IPS-11a (cell line): ENCODE results near the gene SF3B5.
A peak's percentile ranks its signal among the peaks of the same experiment; 100 is the strongest.
"Not testable (repeated sequence)": the region's sequence is repeated elsewhere in the genome, so short reads cannot be mapped to it uniquely, and the experiment has no call there.

Source experiments
- H3K4me3 ChIP-seq: one replicate; pipeline ENCODE4 v1.5.1; 2013; ENCODE audit warnings: low read depth, low read length, control low read depth

SF3B5 gene

DNA sequence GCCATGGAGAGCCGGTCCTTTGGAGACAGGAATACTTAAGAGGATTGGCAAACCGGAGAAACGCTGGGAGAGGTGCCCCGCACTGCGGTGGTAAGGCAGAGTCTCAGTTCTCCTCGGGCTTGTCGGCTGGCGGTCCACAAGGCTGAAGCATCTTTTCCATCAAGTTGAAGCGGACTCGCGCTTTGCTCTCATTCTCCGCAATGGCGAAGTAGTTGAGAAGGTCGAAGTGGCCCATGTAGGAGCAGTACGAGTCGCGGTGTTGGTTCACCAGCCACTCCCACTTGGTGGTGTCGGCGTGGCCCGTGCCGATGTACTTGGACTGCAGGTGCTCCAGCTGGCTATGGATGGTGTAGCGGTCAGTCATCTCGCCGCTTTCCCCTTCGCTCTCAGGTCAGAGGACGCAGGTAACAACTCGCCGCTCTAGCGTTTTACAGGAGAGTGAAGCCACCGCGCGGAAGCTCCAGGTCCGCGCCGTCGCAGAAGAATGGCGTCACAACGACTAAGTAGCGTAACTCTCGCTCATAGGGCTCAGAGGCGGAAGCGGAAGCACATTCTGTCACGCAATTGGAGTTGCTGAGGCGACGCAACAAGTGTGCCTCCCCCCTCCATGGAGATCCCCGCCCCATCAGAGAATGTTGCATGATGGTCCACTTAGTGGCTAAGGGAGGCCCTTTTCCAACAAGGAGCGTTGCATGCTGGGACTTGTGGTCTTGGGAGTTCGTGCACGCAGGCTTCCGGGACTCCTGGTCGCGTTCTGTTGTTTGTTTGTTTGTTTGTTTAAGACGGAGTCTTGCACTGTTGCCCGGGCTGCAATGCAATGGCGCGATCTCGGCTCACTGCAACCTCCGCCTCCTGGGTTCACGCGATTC is at the start of gene SF3B5:
TSS of gene SF3B5 (minus strand) at position 440 of the 869 bp plus-strand sequence. CDS start at position 364, 76 bp downstream.
- peak within 1 kb of the TSS; percentile 99 for H3K4me3 ChIP-seq

DNA sequence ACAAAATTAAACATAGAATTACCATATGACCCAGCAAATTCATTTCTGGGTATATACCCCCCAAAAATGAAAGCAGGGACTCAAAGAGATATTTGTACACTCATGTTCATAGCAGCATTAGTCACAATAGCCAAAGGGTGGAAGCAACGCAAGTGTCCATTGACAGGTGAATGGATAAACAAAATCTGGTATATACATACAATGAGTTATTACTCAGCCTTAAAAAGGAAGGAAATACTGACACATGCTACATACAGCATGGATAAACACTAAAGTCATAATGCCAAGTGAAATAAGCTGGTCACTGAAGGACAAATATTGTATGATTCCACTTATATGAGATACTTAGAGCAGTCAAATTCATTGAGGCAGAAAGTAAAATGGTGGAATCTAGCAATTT is 49.6 kb upstream of the SF3B5 start:
- H3K4me3 ChIP-seq: no peak overlapping the region

DNA sequence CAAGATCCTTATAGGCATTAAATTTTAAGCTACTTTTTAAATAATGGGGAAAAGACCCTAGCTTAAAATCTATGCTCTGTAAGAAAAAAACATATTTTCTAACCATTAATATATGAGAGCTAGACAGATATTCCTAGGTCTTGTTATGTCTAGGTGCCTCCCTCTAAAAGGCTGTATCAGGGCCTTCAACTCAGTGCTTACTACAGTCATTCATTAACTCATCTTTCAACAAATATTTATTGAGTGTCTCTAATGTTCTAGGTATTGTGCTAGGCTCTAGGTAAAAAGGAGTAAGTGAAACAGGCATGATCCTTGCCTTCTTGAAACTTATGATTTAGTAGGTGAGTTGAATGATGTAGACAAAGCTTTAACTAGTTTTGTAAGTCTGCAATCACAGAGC is 48.5 kb upstream of the SF3B5 start:
- H3K4me3 ChIP-seq: no peak overlapping the region

DNA sequence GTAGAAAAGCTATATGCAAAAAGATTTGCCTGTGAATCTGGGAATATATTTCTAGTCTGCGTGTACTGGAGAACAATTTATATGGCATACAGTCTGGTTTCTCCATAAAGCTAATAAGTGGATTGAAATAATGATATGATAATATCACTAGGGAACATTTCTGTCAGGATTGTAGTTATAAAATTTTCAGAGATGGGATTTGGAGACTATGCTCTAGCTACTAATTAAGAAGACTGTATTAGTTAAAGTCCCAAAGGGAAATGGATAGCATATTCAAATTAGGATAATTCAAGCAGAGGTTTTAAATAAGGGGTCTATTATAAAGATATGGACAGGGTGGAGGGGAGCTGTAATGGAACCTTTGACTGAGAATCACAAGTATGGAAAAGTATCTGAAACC is 47.7 kb upstream of the SF3B5 start:
- no peak overlapping the region for H3K4me3 ChIP-seq

DNA sequence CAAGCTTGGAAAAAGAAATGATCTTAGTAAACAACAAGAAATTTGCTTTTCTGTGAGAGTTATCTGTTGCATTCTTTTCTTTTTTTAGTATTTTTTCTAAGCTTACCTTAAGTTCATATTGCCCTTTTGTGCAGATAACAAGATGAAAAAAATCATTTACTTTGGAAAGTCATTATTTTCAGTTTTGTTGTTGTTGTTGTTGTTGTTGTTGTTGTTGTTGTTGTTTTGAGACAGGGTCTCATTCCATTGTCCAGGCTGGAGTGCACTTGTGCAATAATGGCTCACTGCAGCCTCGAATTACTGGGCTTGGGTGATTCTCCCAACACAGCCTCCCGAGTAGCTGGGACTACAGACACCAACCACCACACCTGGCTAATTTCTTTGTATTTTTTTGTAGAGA is 46.1 kb upstream of the SF3B5 start:
- no peak overlapping the region for H3K4me3 ChIP-seq

DNA sequence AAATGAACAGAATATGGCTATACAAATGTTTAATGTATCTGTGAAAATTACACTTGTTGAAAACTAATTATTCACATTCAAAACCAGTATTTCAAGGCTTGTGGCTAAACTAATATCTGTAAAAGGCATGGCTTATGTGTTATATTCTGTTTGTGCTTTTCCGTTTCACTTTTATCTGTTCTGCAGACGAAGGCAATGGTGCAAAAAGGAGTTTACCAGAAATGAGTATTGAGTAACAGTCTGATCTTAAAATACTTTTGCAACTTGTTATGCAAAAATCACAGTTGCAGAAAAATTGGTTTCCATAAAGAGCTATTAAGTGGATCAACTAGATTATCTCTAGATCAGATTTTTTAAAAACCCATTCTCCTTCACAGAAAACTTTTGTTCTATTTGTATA is 45.5 kb upstream of the SF3B5 start:
- H3K4me3 ChIP-seq: no peak overlapping the region

DNA sequence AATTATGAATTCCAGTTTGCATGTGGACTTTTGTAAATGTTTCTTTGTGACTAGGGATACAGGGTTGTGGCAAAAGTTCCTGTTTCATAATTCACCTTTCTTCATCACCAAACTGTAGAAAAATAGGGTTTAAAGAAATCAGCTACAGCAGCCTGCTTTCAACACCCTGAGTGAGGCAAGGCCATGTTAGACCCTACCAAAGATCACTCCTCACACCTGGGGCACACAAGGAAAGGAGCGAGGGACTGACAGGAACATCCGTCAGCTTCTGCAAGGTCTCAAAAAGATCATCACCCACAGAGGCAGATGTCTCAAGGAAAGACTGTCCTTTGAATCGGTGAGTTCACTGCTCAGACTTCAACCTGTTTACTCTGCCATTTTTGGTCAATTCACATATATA is 44.4 kb upstream of the SF3B5 start:
- H3K4me3 ChIP-seq: no peak overlapping the region

DNA sequence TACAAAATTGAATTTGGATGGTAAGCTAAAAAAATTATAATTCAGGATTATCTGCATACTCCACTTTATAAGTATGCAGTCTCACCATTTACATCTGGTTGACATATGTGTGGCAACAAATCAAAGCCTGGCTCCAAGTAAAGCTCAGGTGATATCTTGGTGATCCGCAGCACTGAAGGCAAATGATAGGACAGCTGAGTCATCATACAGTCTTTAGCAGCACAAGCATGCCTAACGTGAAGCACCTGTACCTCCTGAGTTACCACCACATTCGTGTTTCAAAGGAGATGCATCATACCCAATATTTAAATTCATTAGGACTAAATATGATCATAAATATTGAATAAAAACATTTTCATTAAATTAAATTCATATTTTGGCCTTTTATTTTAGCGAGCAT is 43.2 kb upstream of the SF3B5 start:
- H3K4me3 ChIP-seq: no peak overlapping the region

DNA sequence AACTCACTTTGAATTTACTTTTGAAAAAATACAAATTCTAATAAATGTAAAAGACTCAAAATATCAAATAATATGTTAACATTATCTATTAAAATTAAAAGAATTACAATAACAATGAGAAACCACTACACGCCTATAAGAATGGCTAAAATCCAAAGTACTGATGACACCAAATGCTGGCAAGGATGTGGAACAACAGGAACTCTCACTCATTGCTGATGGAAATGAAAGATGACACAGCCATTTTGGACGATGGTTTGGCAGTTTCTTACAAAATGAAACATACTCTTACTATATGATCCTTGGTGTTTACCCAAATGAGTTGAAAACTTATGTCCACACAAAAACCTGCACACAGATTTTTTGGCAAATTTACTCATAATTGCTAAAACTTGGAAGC is 39.4 kb upstream of the SF3B5 start:
- no peak overlapping the region for H3K4me3 ChIP-seq

DNA sequence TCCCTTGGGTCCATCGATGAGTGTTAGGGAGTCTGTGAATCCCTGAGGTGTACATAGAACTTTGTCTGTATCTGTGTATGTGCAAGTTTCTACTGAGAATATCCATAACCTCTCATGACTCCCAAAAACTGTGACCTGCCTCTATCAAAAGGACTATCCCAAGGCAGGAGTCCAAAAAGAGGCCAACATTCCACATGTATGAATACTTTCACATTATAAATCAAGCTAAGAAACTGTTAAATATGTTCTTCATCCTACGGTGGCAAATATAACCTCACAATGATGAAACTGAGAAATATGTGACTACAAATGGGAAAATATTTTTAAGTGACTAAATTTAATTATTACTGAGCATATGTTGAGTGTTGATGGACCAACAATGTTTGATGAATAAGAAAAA is 38.8 kb upstream of the SF3B5 start:
- no peak overlapping the region for H3K4me3 ChIP-seq

DNA sequence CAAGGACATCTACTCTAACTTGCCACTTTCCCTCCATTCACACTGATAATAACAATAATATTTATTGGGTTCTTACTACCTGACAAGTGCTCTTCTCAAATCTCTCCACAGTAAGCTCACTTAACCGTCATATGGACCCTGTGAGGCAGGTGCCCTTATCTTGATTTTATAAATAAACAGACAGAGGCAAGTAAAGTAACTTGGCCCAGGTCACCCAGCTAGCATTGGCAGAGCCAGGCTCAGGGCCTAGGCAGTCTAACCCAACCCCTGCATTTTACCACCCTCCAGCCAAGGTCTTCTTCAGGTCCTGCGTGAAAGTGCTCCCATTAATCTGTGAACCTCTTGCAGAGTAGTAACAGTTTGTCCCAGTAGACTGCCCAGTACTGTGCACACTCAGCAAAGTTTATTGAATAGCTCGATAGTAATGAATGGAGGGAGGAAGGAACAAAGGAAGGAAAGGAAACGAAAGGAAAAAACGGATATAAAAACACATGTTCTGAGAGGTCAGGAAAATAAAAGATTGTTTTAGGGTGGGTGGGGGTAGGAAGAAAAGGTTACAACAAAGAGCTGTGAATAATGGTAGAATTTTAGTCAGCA is 38.0 kb upstream of the SF3B5 start:
- no peak overlapping the region for H3K4me3 ChIP-seq

DNA sequence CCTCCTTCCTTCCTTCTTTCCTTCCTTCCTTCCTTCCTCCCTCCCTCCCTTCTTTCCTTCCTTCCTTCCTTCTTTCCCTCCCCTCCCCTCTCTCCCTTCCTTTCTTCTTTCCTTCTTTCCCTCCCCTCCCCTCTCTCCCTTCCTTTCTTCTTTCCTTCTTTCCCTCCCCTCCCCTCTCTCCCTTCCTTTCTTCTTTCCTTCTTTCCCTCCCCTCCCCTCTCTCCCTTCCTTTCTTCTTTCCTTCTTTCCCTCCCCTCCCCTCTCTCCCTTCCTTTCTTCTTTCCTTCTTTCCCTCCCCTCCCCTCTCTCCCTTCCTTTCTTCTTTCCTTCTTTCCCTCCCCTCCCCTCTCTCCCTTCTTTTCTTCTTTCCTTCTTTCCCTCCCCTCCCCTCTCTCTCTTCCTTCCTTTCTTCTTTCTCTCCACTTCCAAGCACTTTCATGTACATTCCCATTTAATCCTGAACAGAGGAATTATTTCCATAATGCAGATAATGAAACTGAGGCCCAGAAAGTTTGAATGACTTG is 36.9 kb upstream of the SF3B5 start:
- H3K4me3 ChIP-seq: not testable (repeated sequence)

DNA sequence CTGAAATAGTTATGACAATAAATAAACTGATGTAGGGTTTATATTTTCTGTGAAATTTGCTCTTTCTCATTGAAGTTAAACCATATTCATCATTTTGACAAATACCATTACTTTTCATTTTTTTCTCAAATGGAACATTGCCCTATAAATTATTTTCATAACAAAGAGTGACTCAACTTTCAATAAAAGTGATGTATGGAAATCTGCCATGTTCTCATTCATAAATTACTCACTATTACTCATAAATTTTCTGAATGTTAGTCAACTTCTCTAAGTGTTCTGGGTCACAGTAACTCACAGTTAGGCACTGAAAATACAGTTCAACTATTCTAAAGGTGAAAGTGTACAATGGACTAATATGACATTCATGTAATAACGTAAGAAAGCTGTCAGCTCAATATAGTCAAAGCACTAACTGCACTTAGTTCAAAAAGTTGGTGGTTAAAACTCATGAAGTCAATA is 35.9 kb upstream of the SF3B5 start:
- no peak overlapping the region for H3K4me3 ChIP-seq

DNA sequence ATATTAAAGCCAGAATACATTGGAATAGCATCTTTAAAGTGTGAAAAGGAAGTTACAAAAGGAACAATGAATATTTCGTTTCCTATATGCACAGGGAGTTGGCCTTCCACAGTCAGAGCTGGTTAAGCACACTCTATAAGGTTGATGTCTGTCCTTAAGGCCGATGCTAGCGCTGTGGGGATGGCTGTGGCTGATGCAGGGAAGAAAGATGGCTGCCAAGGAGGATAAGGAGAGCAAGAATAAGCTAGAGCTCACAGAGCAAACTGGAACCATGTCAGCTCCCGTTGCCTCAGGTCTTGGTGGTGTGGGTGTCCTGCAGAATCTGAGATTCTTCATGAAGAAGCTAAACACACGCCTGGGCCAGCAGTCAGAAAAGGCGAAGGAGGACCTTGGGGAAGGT is 34.1 kb upstream of the SF3B5 start:
- no peak overlapping the region for H3K4me3 ChIP-seq

DNA sequence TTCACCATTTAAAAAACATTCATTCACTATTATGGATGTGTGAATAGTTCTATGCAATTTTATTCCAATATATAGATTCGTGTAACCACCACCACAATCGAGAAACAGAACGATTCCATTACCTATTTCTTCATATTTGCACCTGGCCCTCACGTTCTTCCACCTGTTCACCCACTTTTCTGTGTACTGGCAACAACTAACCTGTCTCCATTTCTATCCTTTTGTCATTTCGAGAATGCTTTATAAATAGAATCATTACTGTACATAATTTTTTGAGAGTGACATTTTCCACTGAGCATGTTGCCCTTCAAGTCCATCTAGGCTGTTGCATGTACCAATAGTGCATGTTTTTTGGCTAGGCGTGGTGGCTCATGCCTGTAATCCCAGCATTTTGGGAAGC is 31.7 kb upstream of the SF3B5 start:
- no peak overlapping the region for H3K4me3 ChIP-seq

DNA sequence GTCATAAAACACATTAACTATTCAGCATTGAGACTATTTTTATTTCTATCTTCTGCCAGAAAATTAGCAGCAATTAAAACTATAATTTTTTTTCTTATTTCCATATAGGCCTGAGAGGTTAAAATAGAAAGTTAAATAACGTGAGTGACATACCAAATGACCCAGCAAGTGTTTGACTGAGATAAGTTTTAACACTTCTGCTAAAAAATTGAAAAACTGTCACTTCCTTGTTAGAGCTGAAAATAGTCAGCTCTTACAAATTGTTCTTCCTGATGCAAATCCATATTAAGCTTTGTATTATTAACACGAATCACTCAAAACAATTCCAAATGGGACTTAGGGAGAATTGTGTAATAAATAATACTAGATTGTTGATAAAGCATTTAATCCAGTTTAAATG is 28.5 kb upstream of the SF3B5 start:
- H3K4me3 ChIP-seq: no peak overlapping the region

DNA sequence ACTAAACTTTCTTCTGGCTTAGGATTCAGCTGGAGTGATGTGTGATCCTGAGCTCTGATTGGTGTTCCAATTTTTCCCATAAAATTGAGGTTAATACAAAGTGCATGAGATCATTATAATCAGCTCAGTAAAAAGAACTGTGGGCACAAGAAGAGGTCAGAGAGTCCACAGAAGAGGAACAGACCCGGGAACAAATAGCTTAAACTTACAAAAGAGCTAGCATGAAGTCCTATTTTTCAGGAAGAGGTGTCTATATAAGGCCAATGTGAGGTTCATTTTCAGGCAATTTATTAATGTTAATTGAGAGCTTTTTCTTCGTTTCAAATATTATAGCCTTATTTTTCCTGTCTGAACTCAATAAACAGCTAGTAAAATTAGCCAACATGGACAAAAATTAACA is 28.0 kb upstream of the SF3B5 start:
- H3K4me3 ChIP-seq: no peak overlapping the region

DNA sequence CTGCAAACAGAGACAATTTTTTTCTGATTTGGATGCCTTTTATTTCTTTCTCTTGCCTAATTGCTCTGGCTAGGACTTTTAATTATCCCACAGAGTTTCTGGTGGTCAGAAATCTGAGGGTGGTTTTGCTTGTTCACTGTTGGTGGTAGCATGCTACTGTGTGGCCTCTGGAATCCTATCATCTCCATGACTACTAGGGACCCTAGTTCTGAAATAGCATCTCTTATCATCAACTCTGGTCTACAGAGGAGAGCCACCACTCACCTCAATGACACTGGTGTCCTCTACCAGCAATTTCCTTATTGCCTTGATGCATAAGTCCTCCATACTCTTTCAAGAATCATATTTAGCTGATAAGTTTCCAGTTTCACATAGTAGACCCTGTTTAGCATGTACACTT is 27.5 kb upstream of the SF3B5 start:
- H3K4me3 ChIP-seq: no peak overlapping the region

DNA sequence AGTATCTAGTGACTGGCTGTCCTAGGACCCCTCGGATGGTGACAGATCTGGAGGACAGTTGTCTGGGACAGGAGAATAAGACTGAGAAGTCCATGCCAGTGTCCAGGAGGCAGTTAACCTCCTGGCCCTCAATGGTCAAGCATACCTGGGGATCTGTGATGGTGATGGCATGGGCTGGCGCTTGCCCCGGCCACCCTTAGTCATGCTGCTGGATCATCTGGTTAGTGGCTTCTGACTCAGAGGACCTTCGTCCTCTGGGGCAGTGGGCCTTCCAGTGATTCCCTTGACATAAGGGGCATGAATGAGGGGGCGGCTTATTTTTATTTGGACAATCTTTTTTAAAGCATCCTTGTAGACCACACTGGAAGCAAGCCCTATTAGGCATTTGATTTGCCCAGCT is 24.0 kb upstream of the SF3B5 start:
- H3K4me3 ChIP-seq: no peak overlapping the region

DNA sequence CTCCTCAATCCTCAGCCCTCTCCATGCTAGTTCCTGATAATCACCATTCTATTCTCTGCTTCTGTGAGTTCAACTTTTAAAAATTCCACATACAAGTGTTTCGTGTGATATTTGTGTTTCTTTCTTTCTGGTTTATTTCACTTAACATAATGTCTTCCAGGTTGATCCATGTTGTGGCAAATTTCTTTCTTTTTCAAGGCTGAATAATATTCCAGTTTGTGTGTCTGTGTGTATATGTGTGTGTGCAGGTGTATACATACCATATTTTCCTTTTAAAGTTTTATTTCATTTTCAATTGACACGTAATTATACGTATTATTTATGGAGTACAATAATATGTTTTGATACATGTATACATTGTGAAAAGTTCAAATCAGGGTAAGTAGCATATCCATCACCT is 19.8 kb upstream of the SF3B5 start:
- H3K4me3 ChIP-seq: no peak overlapping the region

DNA sequence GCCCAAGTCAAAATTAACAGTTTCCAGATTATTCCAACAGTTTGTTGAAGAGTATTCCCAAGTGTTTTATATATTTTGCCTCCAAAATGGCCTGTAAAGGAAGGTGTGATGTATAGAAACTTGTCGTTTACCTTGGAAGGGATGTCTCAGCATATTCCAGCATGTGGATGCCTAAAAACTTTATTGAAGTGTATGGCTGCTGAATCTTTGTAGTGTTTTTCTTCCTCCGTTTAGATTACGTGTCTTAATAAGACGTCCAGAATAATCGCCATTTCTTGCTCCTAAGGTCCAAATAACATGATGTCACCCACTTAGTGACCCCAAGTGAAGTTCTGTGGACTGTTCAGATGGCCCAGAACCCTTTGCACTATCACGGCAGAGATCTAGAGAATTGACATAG is 18.0 kb upstream of the SF3B5 start:
- no peak overlapping the region for H3K4me3 ChIP-seq

DNA sequence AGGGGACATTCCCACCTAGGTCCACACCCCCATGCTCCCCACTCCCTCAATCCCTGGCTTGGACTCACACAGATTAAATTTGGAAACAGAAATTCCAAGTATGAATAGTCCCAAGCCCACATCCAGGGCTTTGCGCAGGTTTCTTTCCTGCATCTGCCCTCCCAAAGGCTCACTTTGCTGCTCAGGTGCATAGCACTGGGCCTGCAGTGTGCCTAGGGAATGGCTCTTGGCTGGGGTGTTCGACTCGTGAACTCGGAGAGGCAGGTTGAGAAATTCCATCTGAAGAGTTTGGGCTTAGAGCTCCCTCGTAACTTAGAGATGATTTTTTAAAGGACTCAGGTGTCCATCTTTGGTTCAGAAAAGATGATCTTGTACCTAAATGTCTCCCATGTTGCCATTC is 14.8 kb upstream of the SF3B5 start:
- H3K4me3 ChIP-seq: no peak overlapping the region
